ENCODE results near the gene PCBP2.
"Not testable (repeated sequence)": the region's sequence is repeated elsewhere in the genome, so short reads cannot be mapped to it uniquely, and the experiment has no call there.

The PCBP2 gene

GRCh38 chr12:53476769-53477209 is 24.9 kb downstream of the PCBP2 start:
- peaks cover 97% of the 10 kb centered on the region for H3K36me3 ChIP-seq (ENCODE audit: control insufficient read depth, insufficient read depth, low read length)
- H3K4me1 ChIP-seq (ENCODE audit: control insufficient read depth, insufficient read depth, low read length): peaks cover 15% of the 10 kb centered on the region
- H3K9me3 ChIP-seq (ENCODE audit: control insufficient read depth, insufficient read depth, low read depth, low read length): no peaks in the 10 kb centered on the region
- no peak overlapping the region for H3K27ac ChIP-seq (ENCODE audit: low read depth, low read length)
- no peak overlapping the region for H3K4me3 ChIP-seq (ENCODE audit: low read depth, low read length)
- no peak overlapping the region for H3K9ac ChIP-seq (ENCODE audit: low read length)
- no peaks in the 10 kb centered on the region for H3K27me3 ChIP-seq (ENCODE audit: control insufficient read depth, insufficient read depth, low read length)

- Histone ChIP-seq H3K9ac (ENCODE audit: low read length) (no peak overlapping the region), H3K4me3 (ENCODE audit: low read depth, low read length) (no peak overlapping the region), H3K27me3 (ENCODE audit: control insufficient read depth, insufficient read depth, low read length) (no peaks in the 10 kb centered on the region), H3K4me1 (ENCODE audit: control insufficient read depth, insufficient read depth, low read length) (peaks cover 15% of the 10 kb centered on the region), H3K9me3 (ENCODE audit: control insufficient read depth, insufficient read depth, low read depth, low read length) (no peaks in the 10 kb centered on the region), H3K36me3 (ENCODE audit: control insufficient read depth, insufficient read depth, low read length) (peaks cover 97% of the 10 kb centered on the region), H3K27ac (ENCODE audit: low read depth, low read length) (no peak overlapping the region)
Measured at GRCh38 chr12:53478865-53479264, 27.0 kb downstream of the PCBP2 start.

- Histone ChIP-seq H3K36me3 (ENCODE audit: control insufficient read depth, insufficient read depth, low read length) (peaks cover 97% of the 10 kb centered on the region), H3K9ac (ENCODE audit: low read length) (no peak overlapping the region), H3K9me3 (ENCODE audit: control insufficient read depth, insufficient read depth, low read depth, low read length) (no peaks in the 10 kb centered on the region), H3K4me3 (ENCODE audit: low read depth, low read length) (no peak overlapping the region), H3K27me3 (ENCODE audit: control insufficient read depth, insufficient read depth, low read length) (no peaks in the 10 kb centered on the region), H3K4me1 (ENCODE audit: control insufficient read depth, insufficient read depth, low read length) (peaks cover 15% of the 10 kb centered on the region), H3K27ac (ENCODE audit: low read depth, low read length) (no peak overlapping the region)
Measured at GRCh38 chr12:53479331-53479730, 27.4 kb downstream of the PCBP2 start.

DNA sequence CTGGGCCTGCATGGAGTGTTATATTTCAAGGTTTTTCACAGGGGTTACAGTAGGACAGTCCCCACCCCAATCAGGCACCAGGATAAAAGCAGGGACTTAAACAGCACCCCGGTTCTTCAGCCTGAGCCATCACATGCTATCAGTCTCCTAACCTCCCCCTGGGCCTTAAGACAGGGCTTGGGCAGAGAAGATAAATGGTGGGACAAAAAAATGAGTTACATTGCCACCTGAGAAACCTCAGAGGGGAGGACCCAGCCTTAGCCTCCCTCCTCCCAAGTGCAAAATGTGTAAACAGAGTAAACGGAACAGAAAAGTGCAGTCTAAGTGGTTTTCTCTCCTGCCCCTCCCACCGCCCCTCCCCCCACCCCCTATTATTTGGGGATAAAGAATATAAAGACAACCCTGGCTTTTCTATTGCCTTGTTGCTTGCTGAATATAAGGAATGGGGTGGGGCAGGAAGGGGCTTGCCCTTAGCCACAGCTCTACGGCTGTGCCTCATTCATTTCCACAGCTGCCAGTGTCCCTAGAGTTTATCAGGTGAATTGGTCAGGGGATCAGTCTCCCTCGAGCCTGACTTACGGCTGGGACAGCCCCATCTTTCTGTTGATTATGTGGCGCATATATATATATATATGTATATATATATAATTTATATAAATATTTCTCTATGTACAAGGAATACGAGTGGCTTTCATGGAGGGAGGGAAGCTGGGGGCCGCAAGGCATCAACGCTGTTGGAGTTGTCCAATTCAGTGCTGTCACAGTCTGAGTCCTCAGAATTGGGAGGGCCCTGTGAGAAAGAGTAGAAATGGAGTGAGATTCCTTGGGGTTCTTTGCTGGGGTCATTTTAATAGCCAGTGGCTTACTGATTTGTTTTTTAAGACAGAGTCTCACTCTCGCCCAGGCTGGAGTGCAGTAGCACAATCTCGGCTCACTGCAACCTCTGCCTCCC is 28.9 kb downstream of the PCBP2 start:
- no peak overlapping the region for H3K4me3 ChIP-seq (ENCODE audit: low read depth, low read length)
- H3K27ac ChIP-seq (ENCODE audit: low read depth, low read length): no peak overlapping the region
- H3K36me3 ChIP-seq (ENCODE audit: control insufficient read depth, insufficient read depth, low read length): peaks cover 95% of the 10 kb centered on the region
- peaks cover 15% of the 10 kb centered on the region for H3K4me1 ChIP-seq (ENCODE audit: control insufficient read depth, insufficient read depth, low read length)
- H3K27me3 ChIP-seq (ENCODE audit: control insufficient read depth, insufficient read depth, low read length): no peaks in the 10 kb centered on the region
- no peak overlapping the region for H3K9ac ChIP-seq (ENCODE audit: low read length)
- no peaks in the 10 kb centered on the region for H3K9me3 ChIP-seq (ENCODE audit: control insufficient read depth, insufficient read depth, low read depth, low read length)

GRCh38 chr12:53481458-53481857 is 29.6 kb downstream of the PCBP2 start:
- not testable (repeated sequence) for H3K9ac ChIP-seq (ENCODE audit: low read length); H3K27ac ChIP-seq (ENCODE audit: low read depth, low read length); H3K9me3 ChIP-seq (ENCODE audit: control insufficient read depth, insufficient read depth, low read depth, low read length); H3K27me3 ChIP-seq (ENCODE audit: control insufficient read depth, insufficient read depth, low read length); H3K4me3 ChIP-seq (ENCODE audit: low read depth, low read length)
- Histone ChIP-seq H3K36me3 (ENCODE audit: control insufficient read depth, insufficient read depth, low read length) (peaks cover 94% of the 10 kb centered on the region), H3K4me1 (ENCODE audit: control insufficient read depth, insufficient read depth, low read length) (peaks cover 12% of the 10 kb centered on the region)

DNA sequence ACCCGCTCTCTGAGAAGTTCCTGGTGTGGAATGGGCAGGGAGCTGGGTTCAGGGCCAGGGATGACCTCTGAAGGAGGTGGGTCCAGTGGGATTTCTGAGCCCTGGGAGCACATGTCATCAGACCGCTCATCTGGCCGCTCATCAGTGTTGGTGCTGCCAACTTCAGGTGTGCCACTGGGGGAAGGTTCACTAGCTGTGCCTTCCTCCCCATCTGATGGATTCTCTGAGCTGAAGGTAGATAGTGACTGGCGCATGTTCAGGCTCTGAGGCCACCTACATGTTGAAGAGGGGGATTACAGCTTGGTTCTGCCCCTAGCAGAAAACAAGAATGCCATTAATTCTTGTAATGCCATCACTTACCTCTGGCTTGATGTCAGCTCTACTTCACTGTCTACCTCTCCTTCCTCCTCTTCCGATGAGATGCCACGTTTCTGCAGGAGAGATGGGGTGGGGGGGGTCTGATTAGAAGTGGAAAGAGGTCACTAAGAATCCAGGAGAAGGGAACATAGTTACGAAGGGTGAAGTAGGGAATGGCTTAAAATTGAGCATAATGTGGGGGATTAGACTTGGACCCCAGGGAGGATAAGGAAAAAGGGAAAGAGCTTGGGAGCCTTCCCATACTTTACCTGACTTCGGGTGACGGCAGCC is 30.2 kb downstream of the PCBP2 start:
- Histone ChIP-seq H3K27ac (ENCODE audit: low read depth, low read length) (no peak overlapping the region), H3K4me1 (ENCODE audit: control insufficient read depth, insufficient read depth, low read length) (peaks cover 10% of the 10 kb centered on the region), H3K4me3 (ENCODE audit: low read depth, low read length) (no peak overlapping the region), H3K36me3 (ENCODE audit: control insufficient read depth, insufficient read depth, low read length) (peaks cover 94% of the 10 kb centered on the region), H3K9me3 (ENCODE audit: control insufficient read depth, insufficient read depth, low read depth, low read length) (no peaks in the 10 kb centered on the region), H3K27me3 (ENCODE audit: control insufficient read depth, insufficient read depth, low read length) (no peaks in the 10 kb centered on the region), H3K9ac (ENCODE audit: low read length) (no peak overlapping the region)

- no peak overlapping the region for H3K9ac ChIP-seq (ENCODE audit: low read length)
- no peak overlapping the region for H3K27ac ChIP-seq (ENCODE audit: low read depth, low read length)
- H3K9me3 ChIP-seq (ENCODE audit: control insufficient read depth, insufficient read depth, low read depth, low read length): no peaks in the 10 kb centered on the region
- H3K4me1 ChIP-seq (ENCODE audit: control insufficient read depth, insufficient read depth, low read length): peaks cover 10% of the 10 kb centered on the region
- no peak overlapping the region for H3K4me3 ChIP-seq (ENCODE audit: low read depth, low read length)
- H3K27me3 ChIP-seq (ENCODE audit: control insufficient read depth, insufficient read depth, low read length): no peaks in the 10 kb centered on the region
- H3K36me3 ChIP-seq (ENCODE audit: control insufficient read depth, insufficient read depth, low read length): peaks cover 95% of the 10 kb centered on the region
Measured at GRCh38 chr12:53482626-53483168, 30.8 kb downstream of the PCBP2 start.

DNA sequence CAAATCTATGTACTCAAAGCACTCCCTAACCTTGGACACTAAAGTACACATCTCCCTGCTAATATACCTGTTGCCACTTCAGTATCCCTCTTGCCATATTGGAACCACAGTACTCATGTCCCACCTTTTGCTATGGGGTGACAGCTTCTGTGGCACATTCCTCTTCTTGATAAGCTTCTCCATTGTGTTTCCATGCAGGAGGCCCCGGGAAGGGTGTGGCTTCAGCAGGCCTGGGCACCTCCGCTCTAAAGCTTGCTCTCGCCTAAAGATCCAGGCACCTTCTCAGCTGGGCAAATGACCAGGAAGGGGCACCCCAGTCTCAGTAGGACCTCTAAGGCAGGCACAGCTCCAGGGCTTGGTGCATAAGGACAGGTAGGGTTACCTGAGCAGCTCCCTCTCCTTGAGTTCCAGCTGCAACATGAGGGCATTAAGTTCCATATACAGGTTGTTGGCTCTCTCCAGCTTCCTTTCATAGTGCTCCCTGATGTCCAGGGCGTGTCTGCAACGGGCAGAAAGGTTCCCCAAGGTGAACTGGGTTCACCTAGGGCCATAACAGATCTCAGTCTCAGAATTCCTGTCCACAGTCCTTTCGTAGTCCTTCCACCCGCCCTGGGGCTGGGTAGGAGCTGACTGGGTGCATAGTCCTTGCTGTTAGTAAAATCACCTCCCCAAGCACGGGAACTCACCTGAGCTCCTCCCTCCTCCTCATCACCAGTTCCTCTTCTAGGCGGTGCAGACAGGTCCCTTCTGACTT is 31.5 kb downstream of the PCBP2 start:
- H3K9ac ChIP-seq (ENCODE audit: low read length): no peak overlapping the region
- peaks cover 10% of the 10 kb centered on the region for H3K4me1 ChIP-seq (ENCODE audit: control insufficient read depth, insufficient read depth, low read length)
- H3K9me3 ChIP-seq (ENCODE audit: control insufficient read depth, insufficient read depth, low read depth, low read length): no peaks in the 10 kb centered on the region
- no peak overlapping the region for H3K27ac ChIP-seq (ENCODE audit: low read depth, low read length)
- H3K27me3 ChIP-seq (ENCODE audit: control insufficient read depth, insufficient read depth, low read length): no peaks in the 10 kb centered on the region
- H3K4me3 ChIP-seq (ENCODE audit: low read depth, low read length): no peak overlapping the region
- peaks cover 93% of the 10 kb centered on the region for H3K36me3 ChIP-seq (ENCODE audit: control insufficient read depth, insufficient read depth, low read length)

- H3K4me3 ChIP-seq (ENCODE audit: low read depth, low read length): no peak overlapping the region
- peaks cover 87% of the 10 kb centered on the region for H3K36me3 ChIP-seq (ENCODE audit: control insufficient read depth, insufficient read depth, low read length)
- H3K27ac ChIP-seq (ENCODE audit: low read depth, low read length): no peak overlapping the region
- peaks cover 10% of the 10 kb centered on the region for H3K4me1 ChIP-seq (ENCODE audit: control insufficient read depth, insufficient read depth, low read length)
- H3K9me3 ChIP-seq (ENCODE audit: control insufficient read depth, insufficient read depth, low read depth, low read length): no peaks in the 10 kb centered on the region
- no peak overlapping the region for H3K9ac ChIP-seq (ENCODE audit: low read length)
- H3K27me3 ChIP-seq (ENCODE audit: control insufficient read depth, insufficient read depth, low read length): no peaks in the 10 kb centered on the region
Measured at GRCh38 chr12:53483979-53484377, 32.1 kb downstream of the PCBP2 start.

DNA sequence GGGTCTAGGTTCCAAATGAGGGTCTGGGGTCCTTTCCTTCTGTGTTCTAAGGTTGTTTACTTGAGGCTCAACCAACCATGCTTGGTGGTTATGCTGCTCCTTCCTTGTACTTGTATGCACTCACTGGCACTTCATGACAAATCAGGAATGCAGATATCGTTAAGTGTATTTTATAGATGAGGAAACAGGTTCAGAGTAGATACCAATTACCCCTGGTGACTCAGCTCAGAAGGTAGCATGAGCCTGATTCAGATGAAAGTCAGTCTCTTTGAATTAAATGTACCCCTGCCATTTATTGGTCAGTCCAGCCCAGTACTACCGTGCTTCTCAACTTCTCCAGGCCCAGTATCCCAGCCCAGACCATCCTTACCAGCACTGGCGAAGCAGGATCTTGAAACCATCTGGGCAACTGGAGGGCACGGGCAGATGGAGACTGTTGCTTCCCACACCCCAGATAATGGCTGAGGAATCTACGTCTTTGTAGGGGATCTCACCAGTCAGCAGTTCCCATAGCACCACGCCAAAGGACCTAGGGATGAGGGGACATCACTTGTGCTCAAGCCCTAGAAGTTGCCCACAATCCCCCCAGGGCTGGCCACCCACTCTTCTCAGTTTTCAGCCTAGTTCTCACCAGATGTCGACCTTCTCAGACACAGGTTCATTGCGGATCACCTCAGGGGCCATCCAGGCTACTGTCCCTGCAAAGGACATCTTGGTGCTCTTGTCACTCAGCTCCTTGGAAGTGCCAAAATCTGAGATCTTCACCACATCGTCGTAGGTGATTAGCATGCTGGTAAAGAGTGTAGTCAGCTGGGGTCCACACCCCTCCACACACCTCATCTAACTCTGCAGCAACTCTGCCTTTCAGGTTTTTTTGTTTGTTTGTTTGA is 33.0 kb downstream of the PCBP2 start:
- no peak overlapping the region for H3K4me3 ChIP-seq (ENCODE audit: low read depth, low read length)
- peaks cover 6% of the 10 kb centered on the region for H3K4me1 ChIP-seq (ENCODE audit: control insufficient read depth, insufficient read depth, low read length)
- no peak overlapping the region for H3K9ac ChIP-seq (ENCODE audit: low read length)
- H3K27ac ChIP-seq (ENCODE audit: low read depth, low read length): no peak overlapping the region
- H3K9me3 ChIP-seq (ENCODE audit: control insufficient read depth, insufficient read depth, low read depth, low read length): no peaks in the 10 kb centered on the region
- no peaks in the 10 kb centered on the region for H3K27me3 ChIP-seq (ENCODE audit: control insufficient read depth, insufficient read depth, low read length)
- H3K36me3 ChIP-seq (ENCODE audit: control insufficient read depth, insufficient read depth, low read length): peaks cover 78% of the 10 kb centered on the region

All from HUES6 (cell line).